K562 treated with DMSO at 1 percent for 12 hours (cell line): ENCODE results near the gene HNRNPA1L2. TPM values are rescaled to one million over a fixed set of nuclear protein-coding genes. Genes with fewer than 3 reads are reported as not detected.

Experiments
- total RNA-seq: library from RNA; unstranded; fragments of 300-600 nt; gene quantifications from 2 replicates; pipeline ENCODE4 v1.2.3, GENCODE V29; 2022; ENCODE audit not compliant: insufficient read depth

HNRNPA1L2 gene
- 4.1 and 8.0 TPM in 2 replicates for total RNA-seq

GRCh38 chr13:52642131-52642530 lies at the start of gene HNRNPA1L2:
TSS of gene HNRNPA1L2 (plus strand) at chr13:52642431. CDS start at chr13:52642493, 62 bp downstream.

GRCh38 chr13:52652196-52652979 lies 10.2 kb downstream of the HNRNPA1L2 start, which contains the start of gene SUGT1:
TSS of gene SUGT1 (plus strand) at chr13:52652836. CDS start at chr13:52652921, 85 bp downstream.

Other genes with a start within 250 kb of the HNRNPA1L2 start
- gene THSD1, start 236.3 kb upstream of the HNRNPA1L2 start, total RNA-seq, result 0.47 TPM in 1 of 2 replicates, not detected in the other
- 4.6 and 14.3 TPM in 2 replicates for gene VPS36, start 191.8 kb upstream of the HNRNPA1L2 start, total RNA-seq
- 16.9 and 53.4 TPM in 2 replicates for gene CKAP2, start 187.0 kb upstream of the HNRNPA1L2 start, total RNA-seq
- gene SUGT1, start 10.4 kb downstream of the HNRNPA1L2 start, total RNA-seq, result 39.1 and 55.4 TPM in 2 replicates
- gene CNMD, start 97.4 kb downstream of the HNRNPA1L2 start, total RNA-seq, result not detected in 2 replicates
- gene PCDH8, start 206.2 kb downstream of the HNRNPA1L2 start, total RNA-seq, result not detected in 2 replicates